Measurements from ENCODE around the gene OR2J2. TPM values are rescaled to one million over a fixed set of nuclear protein-coding genes. Genes with fewer than 3 reads are reported as not detected.
"Not testable (repeated sequence)": the region's sequence is repeated elsewhere in the genome, so short reads cannot be mapped to it uniquely, and the experiment has no call there.

Gene OR2J2
- polyA plus RNA-seq (2012; ENCODE audit: low read depth, missing spikeins): not detected

DNA sequence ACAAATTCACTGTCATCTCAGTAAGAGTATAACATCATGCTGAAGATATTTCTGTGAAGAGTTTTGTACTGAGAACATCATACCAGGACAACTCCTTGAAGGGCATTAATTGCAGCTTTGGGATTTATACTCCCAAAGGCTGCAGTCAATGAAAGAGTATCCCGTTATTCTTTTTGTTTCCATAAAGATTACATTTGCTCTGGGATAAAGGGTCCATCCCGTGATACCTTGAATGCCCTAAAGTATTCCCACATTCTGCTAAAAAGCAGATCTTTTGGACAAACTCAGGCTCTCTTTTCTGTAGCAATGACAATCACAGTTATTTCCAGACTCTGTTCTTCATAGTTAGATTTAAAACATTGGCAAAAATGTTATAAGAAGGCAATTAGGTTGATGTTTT, at the start of gene OR2J2:
Gene OR2J2, plus strand, starts transcription at position 301 of the 400 bp plus-strand sequence. CDS start 2,729 bp downstream, outside the sequence.
- DNase-seq (ENCODE audit: insufficient read length, low spot score); FAIRE-seq: not testable (repeated sequence)

DNA sequence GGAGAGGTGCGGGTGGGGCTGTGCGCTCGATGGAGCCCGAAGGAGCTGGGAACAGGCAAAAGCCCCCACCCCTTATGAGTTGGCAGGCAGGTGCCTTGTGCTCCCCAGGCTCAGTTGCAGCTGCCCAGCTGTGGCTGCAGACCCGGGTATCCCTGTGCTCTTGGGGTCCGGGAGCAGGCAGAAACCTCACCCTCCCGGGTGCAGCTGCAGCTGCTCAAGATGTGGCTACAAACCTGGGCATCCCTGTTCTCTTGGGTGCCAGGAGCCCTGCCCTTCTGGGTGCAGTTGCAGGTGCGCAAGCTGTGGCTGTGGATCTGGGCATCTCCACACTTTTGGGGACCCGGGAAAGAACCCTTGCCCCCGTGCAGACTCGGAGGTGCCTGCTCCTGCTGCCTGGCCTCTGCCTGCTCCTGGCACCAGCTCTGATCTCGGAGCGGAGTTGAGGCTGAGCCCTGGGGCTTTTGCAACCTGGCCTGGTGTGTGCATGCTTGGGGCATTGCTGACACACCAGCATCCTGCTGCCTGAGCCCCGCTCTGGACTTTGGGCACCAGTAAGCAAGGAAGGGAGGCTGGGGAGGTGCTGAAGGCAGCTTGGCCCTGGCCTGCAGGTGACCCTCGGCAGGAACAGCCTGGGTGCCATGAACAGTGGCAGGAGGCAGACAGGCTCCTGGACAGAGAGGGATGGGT, 41.2 kb upstream of the OR2J2 start:
- DNase-seq (ENCODE audit: insufficient read length, low spot score): no peak
- TF ChIP-seq POLR2A (IDR thresholded peaks at IDR 0.05; ENCODE audit: low read depth, low read length) (no peak), POLR2AphosphoS5 (IDR thresholded peaks at IDR 0.05; ENCODE audit: low read depth, low read length) (no peak), TAF1 (IDR thresholded peaks at IDR 0.05; ENCODE audit: low read depth, low read length) (no peak), SPI1 (IDR thresholded peaks at IDR 0.05; ENCODE audit: low read depth, low read length) (no peak), PAX5 (IDR thresholded peaks at IDR 0.05; ENCODE audit: insufficient read depth, low read length, severe bottlenecking) (no peak), POU2F2 (IDR thresholded peaks at IDR 0.05; ENCODE audit: low read depth, low read length) (no peak)
- FAIRE-seq: no peak

GRCh38 chr6:29130644-29131043, 40.1 kb upstream of the OR2J2 start:
- FAIRE-seq: no peak

GRCh38 chr6:29131691-29132090, 39.0 kb upstream of the OR2J2 start:
- FAIRE-seq (no peak), DNase-seq (ENCODE audit: insufficient read length, low spot score) (no peak)
- TF ChIP-seq PAX5 (IDR thresholded peaks at IDR 0.05; ENCODE audit: insufficient read depth, low read length, severe bottlenecking) (no peak), SPI1 (IDR thresholded peaks at IDR 0.05; ENCODE audit: low read depth, low read length) (no peak), POLR2A (IDR thresholded peaks at IDR 0.05; ENCODE audit: low read depth, low read length) (no peak), TAF1 (IDR thresholded peaks at IDR 0.05; ENCODE audit: low read depth, low read length) (no peak), POU2F2 (IDR thresholded peaks at IDR 0.05; ENCODE audit: low read depth, low read length) (no peak), POLR2AphosphoS5 (IDR thresholded peaks at IDR 0.05; ENCODE audit: low read depth, low read length) (no peak)

More at GRCh38 chr6:29130644-29131043, 40.1 kb upstream of the OR2J2 start:
- no peak for DNase-seq (ENCODE audit: insufficient read length, low spot score)
- TF ChIP-seq POLR2AphosphoS5 (IDR thresholded peaks at IDR 0.05; ENCODE audit: low read depth, low read length) (no peak), SPI1 (IDR thresholded peaks at IDR 0.05; ENCODE audit: low read depth, low read length) (no peak), TAF1 (IDR thresholded peaks at IDR 0.05; ENCODE audit: low read depth, low read length) (no peak), PAX5 (IDR thresholded peaks at IDR 0.05; ENCODE audit: insufficient read depth, low read length, severe bottlenecking) (no peak), POU2F2 (IDR thresholded peaks at IDR 0.05; ENCODE audit: low read depth, low read length) (no peak), POLR2A (IDR thresholded peaks at IDR 0.05; ENCODE audit: low read depth, low read length) (no peak)

DNA sequence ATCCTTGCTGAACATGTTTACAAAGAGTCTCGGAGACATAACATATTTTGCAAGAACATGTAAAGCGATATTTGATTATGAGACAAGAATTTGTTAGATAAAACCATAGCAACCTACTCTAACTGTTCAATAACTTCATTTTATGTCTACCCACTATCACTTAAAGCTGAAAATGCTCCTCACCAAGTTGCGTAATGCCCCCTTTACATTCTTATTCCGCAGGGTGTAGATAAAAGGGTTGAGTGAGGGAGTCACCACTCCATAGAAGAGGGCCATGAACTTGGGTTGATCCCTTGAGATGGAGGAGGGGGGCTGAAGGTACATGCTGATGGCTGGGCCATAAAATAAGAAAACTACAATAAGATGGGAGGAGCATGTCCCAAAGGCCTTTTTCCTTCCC, 33.0 kb upstream of the OR2J2 start:
- TF ChIP-seq SPI1 (IDR thresholded peaks at IDR 0.05; ENCODE audit: low read depth, low read length) (no peak), POU2F2 (IDR thresholded peaks at IDR 0.05; ENCODE audit: low read depth, low read length) (no peak), POLR2A (IDR thresholded peaks at IDR 0.05; ENCODE audit: low read depth, low read length) (no peak), TAF1 (IDR thresholded peaks at IDR 0.05; ENCODE audit: low read depth, low read length) (no peak)
- no peak for DNase-seq (ENCODE audit: insufficient read length, low spot score)
- no peak for FAIRE-seq

- no peak for TF ChIP-seq POU2F2 (IDR thresholded peaks at IDR 0.05; ENCODE audit: low read depth, low read length)
- no peak for TF ChIP-seq SPI1 (IDR thresholded peaks at IDR 0.05; ENCODE audit: low read depth, low read length)
- no peak for TF ChIP-seq POLR2A (IDR thresholded peaks at IDR 0.05; ENCODE audit: low read depth, low read length)
- TF ChIP-seq TAF1 (IDR thresholded peaks at IDR 0.05; ENCODE audit: low read depth, low read length): no peak
- no peak for TF ChIP-seq PAX5 (IDR thresholded peaks at IDR 0.05; ENCODE audit: insufficient read depth, low read length, severe bottlenecking)
- no peak for TF ChIP-seq POLR2AphosphoS5 (IDR thresholded peaks at IDR 0.05; ENCODE audit: low read depth, low read length)
- FAIRE-seq: no peak
- no peak for DNase-seq (ENCODE audit: insufficient read length, low spot score)
These were observed 29.1 kb upstream of the OR2J2 start for GRCh38 chr6:29141606-29142005.

DNA sequence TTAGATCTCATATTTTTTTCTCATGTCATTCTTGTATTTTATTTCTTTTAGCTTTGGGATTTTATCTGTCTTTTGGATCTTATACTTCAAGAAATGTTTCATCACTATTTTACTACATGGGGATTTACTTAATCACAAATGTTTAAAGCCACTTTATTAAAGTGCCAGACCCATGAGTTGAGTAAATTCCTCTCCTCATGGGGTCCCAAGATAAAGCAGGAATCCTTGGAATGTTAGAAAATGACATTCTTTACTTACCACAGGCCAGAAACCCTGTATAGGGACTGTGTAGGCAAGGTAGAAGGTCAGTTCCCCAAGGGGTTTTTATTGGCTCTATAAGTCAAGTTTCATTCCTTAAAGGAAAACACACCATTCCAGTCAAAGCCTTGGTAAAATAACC, 28.4 kb upstream of the OR2J2 start:
- FAIRE-seq: no peak

DNA sequence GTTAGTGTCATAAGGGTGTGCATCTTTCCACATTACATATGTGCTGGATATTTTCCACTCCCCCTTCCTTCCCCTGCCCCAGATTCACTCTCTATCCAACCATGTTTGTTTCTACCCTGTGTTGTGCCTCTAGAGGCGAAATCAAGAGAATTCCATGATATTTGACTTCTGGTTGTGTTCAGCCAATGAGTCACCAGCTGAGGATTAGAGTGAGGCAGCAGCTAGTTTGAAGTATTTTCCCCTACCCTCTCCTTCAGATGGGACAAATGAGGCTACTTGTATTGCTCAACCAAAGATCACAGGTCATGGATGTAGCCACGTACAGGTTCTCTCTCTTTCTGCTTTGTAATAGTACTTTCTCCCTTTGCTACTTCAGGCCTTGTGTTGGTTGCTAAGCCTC, 24.5 kb upstream of the OR2J2 start:
- DNase-seq (ENCODE audit: insufficient read length, low spot score) (no peak), FAIRE-seq (no peak)
- TF ChIP-seq SPI1 (IDR thresholded peaks at IDR 0.05; ENCODE audit: low read depth, low read length): no peak
- no peak for TF ChIP-seq POLR2A (IDR thresholded peaks at IDR 0.05; ENCODE audit: low read depth, low read length)
- TF ChIP-seq POLR2AphosphoS5 (IDR thresholded peaks at IDR 0.05; ENCODE audit: low read depth, low read length): no peak
- no peak for TF ChIP-seq PAX5 (IDR thresholded peaks at IDR 0.05; ENCODE audit: insufficient read depth, low read length, severe bottlenecking)
- TF ChIP-seq POU2F2 (IDR thresholded peaks at IDR 0.05; ENCODE audit: low read depth, low read length): no peak

More for the DNA sequence above, 28.4 kb upstream of the OR2J2 start:
- no peak for DNase-seq (ENCODE audit: insufficient read length, low spot score)
- no peak for TF ChIP-seq POU2F2 (IDR thresholded peaks at IDR 0.05; ENCODE audit: low read depth, low read length)
- no peak for TF ChIP-seq POLR2AphosphoS5 (IDR thresholded peaks at IDR 0.05; ENCODE audit: low read depth, low read length)
- no peak for TF ChIP-seq POLR2A (IDR thresholded peaks at IDR 0.05; ENCODE audit: low read depth, low read length)
- no peak for TF ChIP-seq TAF1 (IDR thresholded peaks at IDR 0.05; ENCODE audit: low read depth, low read length)
- no peak for TF ChIP-seq PAX5 (IDR thresholded peaks at IDR 0.05; ENCODE audit: insufficient read depth, low read length, severe bottlenecking)
- no peak for TF ChIP-seq SPI1 (IDR thresholded peaks at IDR 0.05; ENCODE audit: low read depth, low read length)

DNA sequence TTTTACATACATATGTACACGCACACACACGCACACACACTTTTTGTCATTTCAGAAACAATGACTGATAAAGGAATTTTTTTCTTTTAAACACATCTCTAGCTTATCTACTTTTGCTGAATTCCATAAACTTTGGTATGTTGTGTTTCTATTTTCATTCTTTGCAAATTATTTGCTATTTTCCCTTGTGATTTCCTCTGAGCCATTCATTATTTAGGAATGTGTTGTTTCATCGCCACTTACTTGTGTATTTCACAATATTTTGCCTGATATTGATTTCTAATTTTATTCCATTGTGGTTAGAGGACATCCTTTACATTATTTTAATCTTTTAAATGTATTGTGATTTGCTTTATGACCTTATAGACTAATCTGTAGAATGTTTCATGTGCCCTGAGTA, 23.6 kb upstream of the OR2J2 start:
- FAIRE-seq: no peak
- TF ChIP-seq TAF1 (IDR thresholded peaks at IDR 0.05; ENCODE audit: low read depth, low read length) (no peak), PAX5 (IDR thresholded peaks at IDR 0.05; ENCODE audit: insufficient read depth, low read length, severe bottlenecking) (no peak), POLR2A (IDR thresholded peaks at IDR 0.05; ENCODE audit: low read depth, low read length) (no peak), SPI1 (IDR thresholded peaks at IDR 0.05; ENCODE audit: low read depth, low read length) (no peak), POLR2AphosphoS5 (IDR thresholded peaks at IDR 0.05; ENCODE audit: low read depth, low read length) (no peak), POU2F2 (IDR thresholded peaks at IDR 0.05; ENCODE audit: low read depth, low read length) (no peak)
- DNase-seq (ENCODE audit: insufficient read length, low spot score): no peak

GRCh38 chr6:29149444-29149843, 21.3 kb upstream of the OR2J2 start:
- DNase-seq (ENCODE audit: insufficient read length, low spot score); FAIRE-seq: not testable (repeated sequence)
